HG02938 (cell line): ENCODE data around the gene BCAR3.
"Not testable (repeated sequence)": the region's sequence is repeated elsewhere in the genome, so short reads cannot be mapped to it uniquely, and the experiment has no call there.

ENCODE experiments used
- ATAC-seq: cut with Tn5 transposase; IDR thresholded peaks from one replicate; pipeline ENCODE4 v1.9.1; 2021; ENCODE audit warnings: mild to moderate bottlenecking, moderate library complexity; ENCODE audit not compliant: unreplicated experiment

BCAR3 gene

GRCh38 chr1:93707956-93708355 lies 26.3 kb upstream of the BCAR3 start:
- ATAC-seq = peak; percentile 66

GRCh38 chr1:93705892-93706500 lies 24.4 kb upstream of the BCAR3 start:
- no peak for ATAC-seq

GRCh38 chr1:93704052-93704451 lies 22.4 kb upstream of the BCAR3 start:
- peak; percentile 60 for ATAC-seq

- ATAC-seq = no peak
These were observed 22.0 kb upstream of the BCAR3 start for GRCh38 chr1:93703643-93704042.

- no peak for ATAC-seq
These were observed 21.2 kb upstream of the BCAR3 start for GRCh38 chr1:93702828-93703183.

GRCh38 chr1:93702111-93702827 lies 20.6 kb upstream of the BCAR3 start:
- ATAC-seq = no peak

- no peak for ATAC-seq
These were observed 20.0 kb upstream of the BCAR3 start for GRCh38 chr1:93701629-93702028.

- no peak for ATAC-seq
These were observed 19.2 kb upstream of the BCAR3 start for GRCh38 chr1:93700532-93701469.

GRCh38 chr1:93699503-93700168 lies 18.0 kb upstream of the BCAR3 start:
- ATAC-seq = no peak

- no peak for ATAC-seq
These were observed 17.4 kb upstream of the BCAR3 start for GRCh38 chr1:93699049-93699384.

GRCh38 chr1:93698329-93699048 lies 16.9 kb upstream of the BCAR3 start:
- ATAC-seq = no peak

GRCh38 chr1:93697566-93697965 lies 15.9 kb upstream of the BCAR3 start:
- ATAC-seq = not testable (repeated sequence)

- ATAC-seq = peak; percentile 61
These were observed 13.9 kb upstream of the BCAR3 start for GRCh38 chr1:93695411-93696005.

- ATAC-seq = no peak
These were observed 13.2 kb upstream of the BCAR3 start for GRCh38 chr1:93694819-93695218.

- ATAC-seq = no peak
These were observed 12.4 kb upstream of the BCAR3 start for GRCh38 chr1:93694039-93694438.

GRCh38 chr1:93692983-93693591 lies 11.4 kb upstream of the BCAR3 start:
- peak; percentile 75 for ATAC-seq

- ATAC-seq = no peak
These were observed 10.8 kb upstream of the BCAR3 start for GRCh38 chr1:93692451-93692861.

- no peak for ATAC-seq
These were observed 10.4 kb upstream of the BCAR3 start for GRCh38 chr1:93692026-93692425.

- ATAC-seq = no peak
These were observed 9.5 kb upstream of the BCAR3 start for GRCh38 chr1:93690921-93691789.
